ENCODE measurements around the gene CTU2.

GRCh38 chr16:88687676-88688012 is 18.7 kb upstream of the CTU2 start:
- TF ChIP-seq, protein P1, sequence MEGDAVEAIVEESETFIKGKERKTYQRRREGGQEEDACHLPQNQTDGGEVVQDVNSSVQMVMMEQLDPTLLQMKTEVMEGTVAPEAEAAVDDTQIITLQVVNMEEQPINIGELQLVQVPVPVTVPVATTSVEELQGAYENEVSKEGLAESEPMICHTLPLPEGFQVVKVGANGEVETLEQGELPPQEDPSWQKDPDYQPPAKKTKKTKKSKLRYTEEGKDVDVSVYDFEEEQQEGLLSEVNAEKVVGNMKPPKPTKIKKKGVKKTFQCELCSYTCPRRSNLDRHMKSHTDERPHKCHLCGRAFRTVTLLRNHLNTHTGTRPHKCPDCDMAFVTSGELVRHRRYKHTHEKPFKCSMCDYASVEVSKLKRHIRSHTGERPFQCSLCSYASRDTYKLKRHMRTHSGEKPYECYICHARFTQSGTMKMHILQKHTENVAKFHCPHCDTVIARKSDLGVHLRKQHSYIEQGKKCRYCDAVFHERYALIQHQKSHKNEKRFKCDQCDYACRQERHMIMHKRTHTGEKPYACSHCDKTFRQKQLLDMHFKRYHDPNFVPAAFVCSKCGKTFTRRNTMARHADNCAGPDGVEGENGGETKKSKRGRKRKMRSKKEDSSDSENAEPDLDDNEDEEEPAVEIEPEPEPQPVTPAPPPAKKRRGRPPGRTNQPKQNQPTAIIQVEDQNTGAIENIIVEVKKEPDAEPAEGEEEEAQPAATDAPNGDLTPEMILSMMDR (IDR thresholded peaks at IDR 0.05), result no peak
- TF ChIP-seq EP300 (IDR thresholded peaks at IDR 0.05), result no peak

All from stomach (tissue), 4 donors.